Choroid plexus epithelial cell (primary cell): Measurements from ENCODE around the gene NSD1.
"Not testable (repeated sequence)": the region's sequence is repeated elsewhere in the genome, so short reads cannot be mapped to it uniquely, and the experiment has no call there.

Experiments used
- DNase-seq: peaks from one replicate; pipeline ENCODE4 v3.0.0-alpha.2; 2010; ENCODE audit warnings: low read depth
- H3K4me3 ChIP-seq: 2 replicates; pipeline ENCODE4 v1.5.1; 2011; ENCODE audit warnings: low read depth, mild to moderate bottlenecking, control low read depth, low read length, moderate library complexity
- CTCF ChIP-seq: conservative IDR thresholded peaks from 2 replicates; pipeline ENCODE4 v1.5.1; 2011; ENCODE audit warnings: low read depth, mild to moderate bottlenecking, control low read depth, inconsistent platforms, low read length, moderate library complexity

Gene NSD1

DNA sequence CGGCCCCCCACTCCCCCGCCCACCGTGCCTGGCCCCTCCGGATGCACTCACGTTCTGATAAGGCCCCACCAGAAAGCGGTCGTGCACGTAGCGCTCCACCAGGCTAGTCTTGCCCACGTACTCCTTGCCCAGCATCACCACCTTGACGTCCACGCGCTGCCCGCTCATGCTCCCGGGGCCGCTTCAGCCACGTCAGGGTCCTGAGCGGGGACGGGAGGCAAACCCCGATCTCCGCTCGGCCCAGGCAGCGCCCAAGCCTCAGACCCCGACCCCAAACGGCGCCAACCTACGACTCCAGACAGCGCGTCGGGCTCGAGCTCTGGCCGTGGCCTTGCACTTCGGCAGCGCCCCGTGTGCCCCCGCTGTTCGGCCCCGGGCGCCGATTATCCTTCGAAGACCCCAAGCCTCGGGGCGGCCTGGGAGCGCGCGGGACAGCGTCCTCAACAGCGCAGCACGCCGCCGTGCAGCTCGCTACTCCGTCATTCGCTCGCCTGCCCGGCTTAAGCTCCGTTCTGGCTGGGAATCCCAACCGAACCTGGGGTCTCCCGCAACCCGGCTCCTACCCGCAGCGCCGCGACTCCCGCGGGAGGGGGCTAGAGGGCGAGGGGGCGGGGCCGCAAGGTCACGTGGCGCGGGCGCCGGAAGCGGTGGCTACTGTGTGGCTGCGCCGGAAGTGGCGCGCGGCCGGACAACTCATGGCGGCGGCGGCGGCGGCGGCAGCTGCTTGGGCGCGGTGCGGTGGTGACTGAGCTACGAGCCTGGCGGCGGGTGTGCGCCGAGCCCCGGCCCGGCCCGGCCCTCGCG is 169.8 kb downstream of the NSD1 start, which contains the start of the genes PRELID1 and RAB24:
PRELID1 (plus strand) TSS at position 679 of the 804 bp plus-strand sequence. CDS start 187 bp downstream, outside the sequence.
RAB24 (minus strand) TSS at position 599 of the 804 bp plus-strand sequence; CDS start at position 168, 431 bp downstream.
- TF ChIP-seq CTCF, result no peak
- peak; percentile 79 for DNase-seq

DNA sequence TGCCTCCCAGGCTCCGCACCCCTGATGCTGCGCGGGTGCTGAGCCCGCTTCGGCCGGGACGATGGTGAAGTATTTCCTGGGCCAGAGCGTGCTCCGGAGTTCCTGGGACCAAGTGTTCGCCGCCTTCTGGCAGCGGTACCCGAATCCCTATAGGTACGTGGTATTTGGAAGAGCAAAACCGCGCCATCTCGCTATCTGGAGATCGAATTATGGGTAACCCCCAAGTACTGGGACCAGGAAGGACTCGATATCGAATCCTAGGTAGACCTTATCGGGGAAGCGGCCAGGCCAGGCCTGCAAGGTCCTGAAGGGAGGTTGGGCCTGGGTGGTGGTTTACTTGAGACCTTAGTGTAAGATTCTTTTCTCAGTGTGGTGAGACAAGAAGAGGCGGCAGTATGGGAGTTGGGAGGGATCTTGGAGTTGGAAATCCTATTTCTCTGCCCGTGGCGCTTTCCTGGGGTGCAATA is 170.4 kb downstream of the NSD1 start:
- peak; percentile 37 for DNase-seq
- peak overlapping the region; percentile 95 for H3K4me3 ChIP-seq
- no peak for TF ChIP-seq CTCF

More for the DNA sequence above, 169.8 kb downstream of the NSD1 start, which contains the start of the genes PRELID1 and RAB24:
- H3K4me3 ChIP-seq, result peak within 1 kb of the TSS; percentile 95

DNA sequence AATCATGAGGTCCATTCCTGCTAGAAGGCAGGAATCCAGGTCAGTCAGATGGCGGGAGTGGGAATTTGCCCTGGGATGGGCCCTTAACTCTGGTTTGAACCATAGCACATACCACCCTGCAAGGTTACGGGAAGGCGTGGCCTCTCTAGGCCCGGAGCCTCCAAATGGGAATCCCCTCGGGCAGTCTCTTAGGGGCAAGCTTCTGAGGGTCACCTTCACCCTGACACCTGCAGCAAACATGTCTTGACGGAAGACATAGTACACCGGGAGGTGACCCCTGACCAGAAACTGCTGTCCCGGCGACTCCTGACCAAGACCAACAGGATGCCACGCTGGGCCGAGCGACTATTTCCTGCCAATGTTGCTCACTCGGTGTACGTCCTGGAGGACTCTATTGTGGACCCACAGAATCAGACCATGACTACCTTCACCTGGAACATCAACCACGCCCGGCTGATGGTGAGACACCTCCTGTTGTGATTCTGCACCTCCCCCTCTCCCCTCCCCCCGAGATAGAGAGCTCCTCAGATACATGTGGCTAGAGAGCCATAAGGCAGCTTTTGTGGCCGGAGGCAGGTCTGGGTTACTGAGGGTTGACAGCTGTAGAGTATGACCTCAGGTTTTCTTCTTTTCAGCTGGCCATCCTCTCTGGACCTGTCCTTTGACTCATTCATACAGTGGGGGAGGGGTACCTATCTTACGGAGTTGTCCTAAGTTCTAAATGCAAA is 171.0 kb downstream of the NSD1 start:
- peak overlapping the region; percentile 95 for H3K4me3 ChIP-seq
- no peak for TF ChIP-seq CTCF
- no peak for DNase-seq

GRCh38 chr5:177306103-177306640 is 172.6 kb downstream of the NSD1 start:
- not testable (repeated sequence) for DNase-seq, H3K4me3 ChIP-seq

DNA sequence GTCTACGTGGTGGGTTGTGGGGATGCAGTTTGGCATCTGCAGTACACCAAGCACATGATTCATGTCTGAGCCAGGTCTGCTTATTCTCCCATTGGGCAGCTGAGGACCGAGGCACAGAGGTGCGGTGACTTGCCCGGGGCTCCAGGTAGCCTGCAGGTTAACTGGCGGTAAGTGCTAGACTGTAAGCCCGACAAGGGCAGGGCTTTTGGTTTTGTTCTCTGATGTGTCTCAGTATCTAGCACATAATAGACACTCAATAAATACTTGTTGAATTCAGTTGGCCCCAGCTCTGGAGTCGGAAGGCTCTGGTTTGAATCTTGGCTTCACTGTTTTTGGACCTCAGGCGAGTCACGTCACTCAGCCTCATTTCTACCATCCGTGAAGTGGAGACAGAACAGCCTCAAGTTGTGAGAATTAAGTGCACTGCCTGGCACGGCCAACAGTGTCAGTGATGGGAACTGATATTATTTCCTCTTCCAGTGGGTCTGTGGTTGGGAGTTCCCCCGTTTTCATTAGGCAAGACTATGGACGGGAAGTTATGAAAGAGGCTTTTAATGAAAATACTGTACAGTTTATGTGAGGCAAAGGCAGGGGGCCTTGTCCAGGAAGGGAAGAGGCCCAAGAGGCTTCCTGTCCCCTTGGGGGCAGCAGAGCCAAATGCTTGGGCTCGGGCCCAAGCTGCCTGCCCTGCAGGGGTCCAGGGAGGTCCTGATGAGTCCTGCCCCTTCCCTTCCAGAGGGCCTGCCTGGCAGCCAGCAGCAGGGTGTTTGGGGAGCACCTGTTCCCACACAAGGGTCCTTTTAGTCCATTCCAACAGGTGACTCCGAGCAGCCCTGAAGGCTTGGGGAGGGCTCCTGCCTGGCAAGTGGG is 173.3 kb downstream of the NSD1 start:
- DNase-seq, result peak; percentile 95
- TF ChIP-seq CTCF, result peak; percentile 35
- H3K4me3 ChIP-seq, result no peak overlapping the region

DNA sequence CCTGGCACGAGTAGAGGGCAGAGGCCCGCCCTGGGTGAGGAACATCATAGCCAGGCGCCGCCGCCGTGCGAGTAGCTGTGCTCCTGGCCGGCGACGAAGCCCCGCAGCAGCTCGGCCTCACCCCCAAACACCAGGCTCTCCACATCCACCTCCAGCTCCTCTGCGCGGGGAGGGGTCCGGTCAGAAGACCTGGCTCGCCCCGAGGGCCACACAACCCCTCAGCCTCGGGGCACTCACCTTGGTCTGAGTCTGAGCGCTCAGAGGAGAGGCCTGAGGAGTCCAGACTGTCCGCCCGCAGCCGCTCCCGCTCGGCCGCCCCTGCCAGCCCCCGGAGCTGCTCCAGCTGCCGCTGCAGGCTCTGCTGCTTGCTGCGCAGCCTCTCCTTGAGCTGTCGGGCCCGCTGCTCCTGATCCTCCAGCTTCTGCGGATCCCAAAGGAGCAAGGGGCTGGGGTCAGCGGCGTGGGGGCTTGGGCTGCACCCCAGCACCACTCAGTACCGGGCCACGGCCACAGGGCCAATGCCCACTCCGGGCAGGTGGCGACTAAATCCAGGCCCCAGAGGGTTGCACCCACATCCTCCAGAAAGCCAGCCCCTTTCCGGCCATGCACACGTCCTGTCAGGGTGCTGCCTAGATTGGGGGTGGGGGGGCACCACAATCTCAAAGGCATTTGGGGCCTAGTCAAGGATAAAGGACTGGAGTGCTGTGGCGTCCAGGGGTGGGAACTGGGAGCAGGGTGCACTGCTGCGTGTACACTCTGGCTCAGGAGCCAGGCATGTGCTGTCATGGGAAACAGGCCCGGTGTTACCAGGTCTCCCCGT is 174.2 kb downstream of the NSD1 start:
- no peak for DNase-seq
- H3K4me3 ChIP-seq, result no peak overlapping the region
- no peak for TF ChIP-seq CTCF
